SKM-1 (cell line): Measurements from ENCODE around the gene MYO15B.
"Not testable (repeated sequence)": the region's sequence is repeated elsewhere in the genome, so short reads cannot be mapped to it uniquely, and the experiment has no call there.

ENCODE experiments used
- DNase-seq: peaks from one replicate; lab custom pipeline; 2025; ENCODE audit not compliant: unreplicated experiment; lab: John Stamatoyannopoulos, UW

Gene MYO15B

DNA sequence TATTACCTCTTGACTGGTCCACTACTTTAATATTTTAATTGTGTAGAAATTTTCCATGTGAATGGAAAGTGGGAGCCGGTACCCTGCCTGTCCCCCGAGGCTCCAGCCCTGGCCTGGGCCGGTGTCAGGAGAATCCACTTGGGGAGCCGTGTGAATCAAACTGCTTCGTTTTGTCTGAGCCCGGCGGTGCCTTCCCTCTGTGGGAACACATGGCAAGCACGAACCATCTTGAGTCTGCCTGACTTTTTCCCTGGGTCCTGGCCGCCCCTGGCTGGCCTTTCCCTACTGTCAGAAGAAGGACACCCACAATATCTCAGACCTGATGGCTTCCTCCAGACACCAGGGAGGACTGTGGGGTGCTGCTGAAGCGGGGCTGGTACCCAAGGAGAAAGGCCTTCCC is 12.4 kb upstream of the MYO15B start:
- no peak for DNase-seq

DNA sequence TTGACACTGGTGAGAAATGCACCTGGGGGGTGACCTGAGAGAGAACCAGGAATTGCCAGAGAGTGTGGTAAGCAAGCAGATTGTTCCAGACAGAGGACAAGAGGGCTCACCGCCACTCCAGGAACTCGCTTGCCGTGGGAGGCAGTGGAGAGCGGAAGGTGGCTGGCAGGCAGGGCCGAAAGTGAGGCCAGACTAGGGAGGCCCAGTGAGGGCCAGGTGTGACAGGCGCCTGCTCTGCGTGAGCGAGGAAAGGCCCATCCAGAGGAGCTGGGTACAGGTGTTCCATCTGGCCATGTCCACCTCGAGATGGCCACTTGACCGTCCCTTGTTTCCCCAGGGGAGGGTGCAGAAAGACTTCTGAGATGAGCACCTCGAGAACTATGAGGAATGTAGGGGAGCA is 11.9 kb upstream of the MYO15B start:
- DNase-seq: no peak

DNA sequence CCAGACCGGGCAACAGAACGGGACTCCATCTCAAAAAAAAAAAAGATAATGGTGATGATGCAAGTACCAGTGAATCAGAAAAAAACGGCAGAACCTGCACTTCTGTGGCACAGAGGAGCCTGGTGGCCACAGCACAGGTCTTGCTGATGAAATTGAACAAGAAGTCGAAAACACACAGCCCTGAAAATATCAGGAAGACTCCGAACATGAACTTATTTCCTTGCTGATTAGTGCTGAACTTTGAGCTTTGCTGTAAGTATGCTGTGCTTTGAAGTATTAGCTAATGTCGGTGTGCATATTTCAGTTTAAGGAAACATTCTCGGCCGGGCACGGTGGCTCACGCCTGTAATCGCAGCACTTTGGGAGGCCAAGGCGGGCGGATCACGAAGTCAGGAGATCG is 10.9 kb upstream of the MYO15B start:
- no peak for DNase-seq

DNA sequence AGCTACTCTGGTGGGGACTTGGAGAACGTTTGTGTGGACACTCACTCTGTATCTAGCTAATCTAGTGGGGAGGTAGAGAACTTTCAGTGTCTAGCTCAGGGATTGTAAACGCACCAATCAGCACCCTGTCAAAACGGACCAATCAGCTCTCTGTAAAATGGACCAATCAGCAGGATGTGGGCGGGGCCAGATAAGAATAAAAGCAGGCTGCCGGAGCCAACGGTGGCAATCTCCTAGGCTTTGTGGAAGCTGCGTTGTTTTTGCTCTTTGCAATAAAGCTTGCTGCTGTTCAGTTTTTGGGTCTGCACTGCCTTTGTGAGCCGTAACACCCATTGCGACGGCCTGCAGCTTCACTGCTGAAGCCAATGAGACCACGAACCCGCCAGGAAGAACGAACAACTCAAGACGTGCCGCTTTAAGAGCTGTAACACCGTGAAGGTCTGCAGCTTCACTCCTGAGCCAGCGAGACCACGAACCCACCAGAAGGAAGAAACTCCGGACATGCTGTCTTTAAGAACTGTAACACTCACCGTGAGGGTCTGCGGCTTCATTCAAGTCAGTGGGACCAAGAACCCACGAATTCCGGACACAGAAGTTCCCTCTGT is 6.4 kb upstream of the MYO15B start:
- DNase-seq: not testable (repeated sequence)

DNA sequence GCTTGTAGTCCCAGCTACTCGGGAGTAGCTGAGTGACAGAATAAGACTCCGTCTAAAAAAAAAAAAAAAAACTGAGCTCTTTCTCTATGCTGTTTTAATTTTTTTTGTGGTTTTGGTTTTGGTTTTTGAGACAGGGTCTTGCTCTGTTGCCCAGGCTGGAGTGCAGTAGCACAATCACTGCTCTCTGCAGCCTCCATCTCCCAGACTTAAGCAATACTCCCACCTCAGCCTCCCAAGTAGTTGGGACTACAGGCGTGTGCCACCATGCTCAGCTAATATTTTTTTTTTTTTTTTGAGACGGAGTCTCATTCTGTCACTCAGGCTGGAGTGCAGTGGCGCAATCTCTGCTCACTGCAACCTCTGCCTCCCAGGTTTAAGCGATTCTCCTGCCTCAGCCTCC is 4.4 kb upstream of the MYO15B start:
- DNase-seq: not testable (repeated sequence)

DNA sequence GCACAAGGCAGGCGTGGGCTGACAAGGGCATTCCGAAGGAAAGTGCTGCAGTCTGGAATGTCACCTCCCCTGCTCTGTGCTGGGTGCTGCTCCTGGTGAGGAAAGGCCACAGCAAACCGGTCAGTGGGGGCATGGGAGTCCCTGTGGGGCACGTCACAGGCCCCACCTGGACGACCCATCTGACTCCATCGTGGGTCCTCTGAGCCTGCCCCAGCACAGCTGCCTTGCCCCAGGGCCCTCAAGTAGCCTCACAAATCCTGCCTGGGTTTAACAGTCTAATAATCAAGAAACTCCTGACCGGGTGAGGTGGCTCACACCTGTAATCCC is 2.8 kb upstream of the MYO15B start:
- no peak for DNase-seq

DNA sequence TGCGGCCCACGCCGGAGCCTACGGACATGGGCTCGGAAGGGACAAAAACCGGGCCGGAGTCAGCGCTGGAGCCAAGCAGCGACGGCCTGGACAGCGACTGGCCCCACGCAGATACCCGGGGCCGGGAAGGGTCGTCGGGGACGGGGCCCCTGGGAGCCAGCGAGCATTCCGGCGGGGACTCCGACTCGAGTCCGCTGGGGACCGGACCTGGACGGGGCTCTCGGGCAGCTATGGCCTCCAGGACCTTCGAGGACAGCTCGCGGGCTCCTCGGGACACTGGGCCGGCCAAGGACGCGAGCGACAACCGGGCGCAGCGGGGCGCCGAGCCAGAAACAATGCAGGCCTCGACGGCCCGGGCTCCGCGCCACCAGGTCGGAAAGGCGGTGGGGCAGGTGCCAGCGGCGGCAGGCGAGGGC is 1.0 kb downstream of the MYO15B start:
- DNase-seq: no peak

DNA sequence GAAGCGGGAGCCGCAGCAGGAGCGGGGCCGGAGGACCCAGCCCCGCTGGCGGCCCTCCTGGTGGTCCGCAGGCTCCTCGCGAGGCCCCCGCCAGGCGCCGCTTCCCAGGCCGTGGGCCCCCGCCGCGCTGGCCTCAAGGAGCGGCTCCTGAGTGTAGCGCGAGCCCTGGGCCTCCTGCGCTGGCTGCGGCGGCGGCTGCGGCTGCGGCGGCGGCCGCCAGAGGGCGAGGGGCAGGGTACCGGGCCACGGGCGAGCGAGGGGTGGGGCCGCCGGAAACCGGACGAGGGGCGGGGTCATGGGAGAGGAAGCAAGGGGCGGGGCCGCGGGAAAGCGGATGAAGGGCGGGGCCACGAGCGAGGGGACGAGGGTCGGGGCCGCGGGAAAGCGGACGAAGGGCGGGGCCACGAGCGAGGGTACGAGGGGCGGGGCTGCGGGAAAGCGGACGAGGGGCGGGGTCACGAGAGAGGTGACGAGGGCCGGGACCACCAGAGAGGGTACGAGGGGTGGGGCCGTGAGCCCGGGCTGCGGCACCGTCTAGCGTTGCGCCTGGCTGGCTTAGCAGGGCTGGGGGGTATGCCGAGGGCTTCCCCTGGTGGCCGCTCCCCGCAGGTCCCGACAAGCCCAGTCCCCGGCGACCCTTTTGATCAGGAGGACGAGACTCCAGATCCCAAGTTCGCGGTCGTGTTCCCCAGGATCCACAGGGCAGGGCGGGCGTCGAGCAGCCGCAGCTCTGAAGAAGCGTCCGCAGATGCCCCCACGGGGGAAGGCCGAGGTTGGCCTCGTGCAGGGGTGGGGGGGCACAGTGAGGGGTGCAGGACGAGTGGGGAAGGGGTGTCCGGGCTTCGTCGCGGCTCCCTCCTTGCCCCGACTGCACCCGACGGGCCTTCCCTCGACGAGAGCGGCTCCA is 1.7 kb downstream of the MYO15B start:
- peak; percentile 72 for DNase-seq

DNA sequence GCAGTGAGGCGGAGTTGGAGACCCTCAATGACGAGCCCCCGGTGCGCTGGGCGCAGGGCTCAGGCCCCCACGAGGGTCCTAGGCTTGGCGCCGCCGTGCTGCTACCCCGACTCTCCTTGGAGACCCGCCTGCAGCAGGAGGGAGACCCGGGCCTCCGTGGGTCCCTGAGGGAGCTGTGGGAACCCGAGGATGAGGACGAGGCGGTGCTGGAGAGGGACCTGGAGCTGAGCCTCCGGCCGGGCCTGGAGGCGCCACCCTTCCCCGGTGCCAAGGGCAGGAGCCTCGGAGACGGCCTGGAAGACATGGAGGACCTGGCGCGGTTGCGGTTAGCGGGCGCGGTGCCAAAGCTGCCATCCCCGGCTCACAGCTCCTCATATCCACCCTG is 2.3 kb downstream of the MYO15B start:
- no peak for DNase-seq

DNA sequence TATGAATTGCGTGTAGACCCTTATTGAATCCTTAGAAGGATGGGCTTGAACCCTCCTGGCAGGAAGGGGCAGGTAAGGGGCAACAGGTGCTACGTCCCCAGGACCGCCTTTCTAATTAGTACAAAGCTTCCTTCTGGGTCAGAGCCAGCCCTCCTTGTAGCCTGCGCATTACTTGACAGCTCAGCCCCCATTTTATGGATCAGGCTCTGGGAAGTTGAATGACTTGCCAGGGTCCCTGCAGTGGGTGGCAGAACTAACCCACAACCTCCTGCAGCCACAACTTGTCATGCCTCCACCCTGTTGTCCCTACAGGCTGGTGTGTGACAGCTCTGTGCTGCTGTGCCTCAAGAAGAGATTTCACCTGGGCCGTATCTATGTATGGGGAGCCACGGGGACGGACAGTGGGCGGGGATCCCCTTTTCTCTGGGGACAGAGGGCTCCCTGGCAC is 2.7 kb downstream of the MYO15B start:
- no peak for DNase-seq

DNA sequence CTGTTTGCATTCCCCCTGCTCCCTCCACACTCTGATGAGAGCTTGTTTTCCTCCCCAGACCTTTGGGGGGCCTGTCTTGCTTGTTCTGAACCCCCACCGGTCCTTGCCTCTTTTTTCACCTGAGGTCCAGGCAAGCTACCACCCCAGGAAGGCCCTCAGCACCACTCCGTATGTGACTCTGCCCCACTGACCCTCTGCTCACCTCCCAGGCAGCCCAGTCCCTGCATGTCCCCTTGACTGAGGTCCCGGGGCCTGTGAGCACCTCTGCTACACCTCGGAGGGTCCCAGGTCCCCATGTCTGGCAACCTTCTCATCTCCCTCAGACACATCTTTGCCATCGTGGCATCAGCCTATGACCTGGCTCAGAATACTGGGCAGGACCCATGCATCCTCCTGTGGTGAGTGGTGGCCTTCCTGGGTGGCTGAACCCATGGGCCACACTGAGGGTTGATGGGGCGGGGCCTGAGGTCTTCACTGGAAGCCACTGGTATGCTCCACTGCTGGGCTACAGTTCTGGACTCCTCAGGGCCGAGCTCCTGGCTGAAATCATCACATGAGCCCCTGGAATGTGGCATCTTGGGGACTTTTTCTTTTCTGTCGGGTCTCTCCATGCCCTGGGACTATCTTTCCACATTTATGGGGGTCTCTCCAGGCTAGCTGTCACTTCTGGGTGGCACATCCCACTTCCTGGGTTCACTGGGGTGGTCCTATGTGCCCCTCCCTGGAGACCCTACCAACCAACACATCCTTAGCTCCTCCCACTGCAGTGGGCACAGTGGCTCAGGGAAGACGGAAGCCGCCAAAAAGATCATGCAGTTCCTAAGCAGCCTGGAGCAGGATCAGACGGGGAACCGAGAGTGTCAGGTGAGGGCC is 3.5 kb downstream of the MYO15B start:
- no peak for DNase-seq

DNA sequence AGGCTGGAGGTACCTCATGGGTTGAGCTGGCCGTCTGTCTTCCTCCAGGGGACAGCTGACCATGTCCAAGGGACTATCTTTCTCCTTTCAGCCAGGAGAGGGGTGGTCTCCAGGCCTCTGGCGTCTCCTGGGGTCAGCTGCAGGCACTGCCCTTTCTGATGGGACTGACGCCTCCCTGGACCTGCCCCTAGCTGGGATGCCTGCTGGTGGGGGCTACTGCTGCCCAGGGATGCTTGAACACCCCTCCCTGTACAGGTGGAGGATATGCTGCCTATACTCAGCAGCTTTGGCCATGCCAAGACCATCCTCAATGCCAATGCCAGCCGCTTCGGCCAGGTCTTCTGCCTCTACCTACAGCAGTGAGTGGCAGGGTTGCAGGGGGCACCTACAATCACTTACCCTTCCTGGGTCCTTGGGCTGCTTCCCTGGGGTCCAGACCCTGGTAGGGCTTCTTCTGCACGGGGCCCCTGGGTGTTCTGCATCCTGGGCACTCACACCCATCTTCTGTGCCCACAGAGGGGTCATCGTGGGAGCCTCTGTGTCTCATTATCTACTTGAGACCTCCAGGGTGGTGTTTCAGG is 4.2 kb downstream of the MYO15B start:
- no peak for DNase-seq

DNA sequence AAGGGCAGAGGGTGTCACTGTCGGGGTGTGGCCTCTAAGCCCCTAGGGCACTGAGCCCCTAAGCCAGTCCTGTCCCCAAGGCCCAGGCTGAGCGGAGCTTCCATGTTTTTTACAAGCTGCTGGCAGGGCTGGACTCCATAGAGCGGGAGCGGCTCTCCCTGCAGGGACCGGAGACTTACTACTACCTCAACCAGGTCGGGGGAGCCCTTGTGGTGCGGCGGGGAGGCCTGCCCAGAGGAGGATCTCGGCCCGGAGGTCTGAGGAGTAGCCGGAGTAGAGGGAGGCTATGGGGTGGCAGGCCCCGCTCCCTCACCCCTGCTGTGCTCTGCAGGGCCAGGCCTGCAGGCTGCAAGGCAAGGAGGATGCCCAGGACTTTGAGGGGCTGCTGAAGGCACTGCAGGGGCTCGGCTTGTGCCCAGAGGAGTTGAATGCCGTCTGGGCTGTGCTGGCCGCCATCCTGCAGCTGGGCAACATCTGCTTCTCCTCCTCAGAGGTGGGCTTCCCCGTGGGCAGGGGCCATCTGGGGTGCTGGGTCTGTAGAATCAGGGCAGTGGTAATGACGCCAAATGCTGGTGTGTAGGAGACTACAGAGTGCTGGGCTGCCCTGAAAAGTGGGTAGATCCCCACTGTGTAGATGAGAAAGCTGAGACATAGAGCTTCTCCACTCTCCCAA is 4.9 kb downstream of the MYO15B start:
- DNase-seq: no peak

DNA sequence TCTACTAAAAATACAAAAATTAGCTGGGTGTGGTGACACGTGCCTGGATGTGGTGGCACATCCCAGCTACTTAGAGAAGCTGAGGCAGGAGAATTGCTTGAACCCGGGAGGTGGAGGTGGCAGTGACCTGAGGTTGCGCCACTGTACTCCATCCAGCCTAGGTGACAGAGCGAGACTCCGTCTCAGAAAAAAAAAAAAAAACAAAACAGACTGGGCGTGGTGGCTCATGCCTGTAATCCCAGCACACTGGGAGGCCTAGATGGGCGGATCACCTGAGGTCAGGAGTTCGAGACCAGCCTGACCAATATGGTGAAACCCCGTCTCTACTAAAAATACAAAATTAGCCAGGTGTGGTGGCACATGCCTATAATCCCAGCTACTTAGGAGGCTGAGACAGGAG is 5.8 kb downstream of the MYO15B start:
- not testable (repeated sequence) for DNase-seq

DNA sequence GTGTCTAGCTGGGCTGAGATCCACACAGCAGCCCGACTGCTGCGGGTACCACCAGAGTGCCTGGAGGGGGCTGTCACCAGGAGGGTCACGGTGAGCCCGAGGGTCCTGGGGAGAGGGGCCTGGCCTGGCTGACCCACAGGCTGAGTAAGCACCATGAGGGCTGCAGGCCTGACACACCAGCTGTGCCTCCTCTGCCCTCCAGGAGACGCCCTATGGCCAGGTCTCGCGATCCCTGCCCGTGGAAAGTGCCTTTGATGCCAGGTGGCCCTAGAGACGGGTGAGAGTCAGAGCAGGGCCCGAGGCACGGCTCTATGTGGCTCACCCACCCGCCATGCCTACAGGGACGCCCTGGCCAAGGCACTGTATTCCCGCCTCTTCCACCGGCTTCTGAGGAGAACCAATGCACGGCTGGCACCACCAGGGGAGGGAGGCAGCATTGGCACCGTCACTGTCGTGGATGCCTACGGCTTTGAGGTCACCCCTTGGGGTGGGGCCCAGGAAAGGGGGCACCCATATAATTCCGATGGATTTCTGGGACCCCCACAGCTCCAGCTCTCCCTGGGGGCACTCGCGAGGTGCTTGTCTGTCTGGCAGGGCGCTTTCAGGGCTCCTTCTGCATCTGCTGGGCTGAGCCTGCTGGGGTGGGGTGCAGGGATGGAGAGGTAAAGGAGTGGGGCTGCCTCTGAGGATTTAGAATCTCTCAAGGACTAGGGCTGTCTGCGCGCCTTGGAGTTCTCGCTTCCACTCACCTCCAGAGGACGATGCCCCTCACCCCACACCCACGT is 7.1 kb downstream of the MYO15B start:
- DNase-seq: no peak

DNA sequence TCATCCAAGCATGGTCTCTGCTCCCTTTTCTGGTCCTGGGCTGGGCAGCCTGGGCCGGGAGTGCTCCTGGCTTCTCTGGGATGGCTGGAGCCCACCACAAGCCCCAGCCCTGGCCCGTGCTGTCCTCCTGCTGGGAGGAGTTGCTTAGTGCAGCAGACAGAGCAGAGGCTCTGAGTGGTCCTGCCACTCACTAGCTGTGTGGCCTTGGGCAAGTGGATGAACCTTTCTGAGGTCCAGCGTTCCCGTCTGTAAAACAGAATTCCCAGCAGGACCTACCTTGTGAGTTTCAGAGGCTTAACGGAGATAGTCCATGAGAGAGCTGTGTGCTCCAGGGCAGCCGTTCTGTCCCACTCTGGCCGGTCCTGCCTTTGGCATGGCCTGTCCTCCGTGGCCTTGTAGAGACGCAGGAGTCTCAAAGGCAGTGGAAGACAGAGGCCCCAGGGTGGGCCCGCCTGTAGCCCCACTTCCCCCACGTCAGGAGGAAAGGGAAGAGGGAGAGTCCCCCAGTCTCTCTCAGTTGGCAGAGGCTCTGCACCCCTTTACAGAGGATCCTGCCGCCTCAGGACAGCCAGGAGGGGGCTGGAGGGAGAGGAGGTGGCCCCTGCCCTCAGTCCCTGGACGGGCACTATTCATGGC is 7.8 kb downstream of the MYO15B start:
- no peak for DNase-seq

DNA sequence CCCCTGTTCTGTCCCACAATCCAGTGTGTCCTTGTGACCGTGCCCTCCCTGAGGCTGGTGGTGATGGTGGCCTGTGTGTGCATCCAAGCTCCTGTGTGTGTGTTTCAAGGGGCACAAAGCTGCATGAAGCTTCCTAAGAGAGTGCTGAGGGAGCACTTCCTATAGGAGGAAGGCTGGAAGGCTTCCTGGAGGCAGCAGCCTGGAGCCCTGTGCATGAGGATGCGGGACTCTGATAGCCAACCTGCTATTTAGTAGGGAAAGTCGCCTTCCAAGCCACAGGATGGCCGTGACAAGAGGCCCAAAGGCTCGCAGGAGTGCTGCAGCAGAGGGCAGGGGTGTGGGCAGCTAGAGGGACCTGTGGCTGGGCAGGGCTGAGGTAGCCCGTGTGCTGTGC is 8.3 kb downstream of the MYO15B start:
- DNase-seq: no peak

DNA sequence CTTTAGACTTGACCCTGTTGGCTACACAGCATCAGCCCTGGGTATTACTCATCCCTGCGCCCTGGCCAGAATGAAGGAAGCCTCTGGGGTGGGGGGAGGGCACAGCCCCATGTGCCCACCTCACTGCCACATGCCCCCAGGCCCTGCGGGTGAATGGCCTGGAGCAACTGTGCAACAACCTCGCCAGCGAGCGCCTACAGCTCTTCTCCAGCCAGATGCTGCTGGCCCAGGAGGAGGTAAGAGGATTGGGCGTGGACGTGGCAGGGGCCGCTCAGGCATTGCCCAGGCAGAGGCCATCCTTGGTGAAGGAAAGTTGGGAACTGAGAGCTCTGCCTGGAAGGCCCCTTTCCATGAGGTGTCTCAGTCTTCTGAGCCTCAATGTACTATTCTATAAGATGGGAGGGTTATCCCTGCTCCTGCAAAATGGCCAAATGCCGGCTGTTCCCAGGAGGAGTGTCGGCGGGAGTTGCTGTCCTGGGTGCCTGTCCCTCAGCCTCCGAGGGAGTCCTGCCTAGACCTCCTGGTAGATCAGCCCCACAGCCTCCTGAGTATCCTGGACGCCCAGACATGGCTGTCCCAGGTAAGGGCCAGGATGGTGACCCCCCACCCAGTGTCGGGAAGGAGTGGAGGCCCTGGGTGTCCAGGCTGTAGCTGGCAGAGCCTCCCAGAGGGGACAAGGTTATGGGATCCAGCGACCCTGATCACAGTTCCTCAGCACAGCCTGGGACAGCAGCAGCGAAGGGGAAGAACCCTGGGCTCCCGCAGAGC is 8.9 kb downstream of the MYO15B start:
- no peak for DNase-seq
